Thoracic aorta (tissue), 2 donors: ENCODE measurements around the gene MAP3K5. TPM values are rescaled to one million over a fixed set of nuclear protein-coding genes. Genes with fewer than 3 reads are reported as not detected.

Source experiments
- ATAC-seq: fragments of 150-250 bp; one replicate; pipeline ENCODE4 v1.8.0; 2017; ENCODE audit warnings: low read depth; ENCODE audit not compliant: insufficient number of reproducible peaks, low FRiP score
- DNase-seq: peaks from one replicate; pipeline ENCODE4 v3.0.0-alpha.2; 2020; ENCODE audit warnings: low spot score
- H3K27ac ChIP-seq, 2 donors: fragments of 200-600 bp; sonication (generic); 1 replicate in 1 of 2; 2 replicates in 1 of 2; pipeline ENCODE4 v1.5.1; 2016; ENCODE audit warnings: mild to moderate bottlenecking in 2 of 2, moderate library complexity in 2 of 2
- H3K27me3 ChIP-seq: fragments of 200-600 bp; sonication (generic); replicated peaks from 2 replicates; pipeline ENCODE4 v1.6.0; 2016; ENCODE audit warnings: mild to moderate bottlenecking; ENCODE audit not compliant: insufficient read depth
- H3K36me3 ChIP-seq: fragments of 200-600 bp; sonication (generic); one replicate; pipeline ENCODE4 v1.5.1; 2016
- H3K4me1 ChIP-seq, 2 donors: fragments of 200-600 bp; sonication (generic); 1 replicate in 1 of 2; 2 replicates in 1 of 2; pipeline versions ENCODE4 v1.5.1 to v1.6.0; 2016; ENCODE audit warnings: low read depth in 2 of 2, mild to moderate bottlenecking in 1 of 2; ENCODE audit not compliant: control insufficient read depth in 1 of 2
- H3K4me3 ChIP-seq: fragments of 200-600 bp; sonication (generic); 2 replicates; pipeline ENCODE4 v1.5.1; 2016; ENCODE audit warnings: mild to moderate bottlenecking
- H3K9me3 ChIP-seq: fragments of 200-600 bp; sonication (generic); 2 replicates; pipeline ENCODE4 v1.5.1; 2016
- total RNA-seq, 2 donors: library from RNA; depleted of rRNA; stranded (reverse); fragments of >200 nt; gene quantifications; one replicate each; pipeline versions ENCODE4 v1.1.0 to v1.2.3, GENCODE V29; 2016
- TF ChIP-seq, protein P1 (sequence below): fragments of 200-600 bp; sonication (generic); IDR thresholded peaks from one replicate; pipeline ENCODE4 v1.5.1; 2019; ENCODE audit warnings: antibody characterized with exemption

Gene MAP3K5
- total RNA-seq, 2 donors from 2014 or later = 73.6 to 101 TPM

DNA sequence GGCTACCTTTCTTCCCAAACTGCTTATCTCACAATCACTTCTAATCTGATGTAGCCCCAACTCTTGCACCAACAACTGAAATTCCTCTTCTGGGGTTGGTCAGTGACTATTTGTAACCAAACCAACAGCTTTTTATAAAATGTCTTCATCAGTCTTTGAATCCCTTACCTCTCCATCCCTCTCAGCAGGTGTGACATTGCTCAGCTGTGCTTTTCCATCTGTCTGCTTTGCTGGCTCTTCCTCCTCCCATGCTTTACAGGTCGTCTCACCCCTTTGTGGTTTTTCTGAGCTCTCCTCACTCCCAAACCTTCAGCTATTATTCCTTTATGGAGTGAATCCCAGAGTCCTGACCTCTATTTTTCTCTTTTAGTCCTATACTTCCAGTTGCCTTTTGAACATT is 248.0 kb downstream of the MAP3K5 start:
- H3K9me3 ChIP-seq = no peaks in the 10 kb centered on the region
- no peak overlapping the region for H3K4me3 ChIP-seq
- H3K36me3 ChIP-seq = no peaks in the 10 kb centered on the region
- TF ChIP-seq, protein P1, sequence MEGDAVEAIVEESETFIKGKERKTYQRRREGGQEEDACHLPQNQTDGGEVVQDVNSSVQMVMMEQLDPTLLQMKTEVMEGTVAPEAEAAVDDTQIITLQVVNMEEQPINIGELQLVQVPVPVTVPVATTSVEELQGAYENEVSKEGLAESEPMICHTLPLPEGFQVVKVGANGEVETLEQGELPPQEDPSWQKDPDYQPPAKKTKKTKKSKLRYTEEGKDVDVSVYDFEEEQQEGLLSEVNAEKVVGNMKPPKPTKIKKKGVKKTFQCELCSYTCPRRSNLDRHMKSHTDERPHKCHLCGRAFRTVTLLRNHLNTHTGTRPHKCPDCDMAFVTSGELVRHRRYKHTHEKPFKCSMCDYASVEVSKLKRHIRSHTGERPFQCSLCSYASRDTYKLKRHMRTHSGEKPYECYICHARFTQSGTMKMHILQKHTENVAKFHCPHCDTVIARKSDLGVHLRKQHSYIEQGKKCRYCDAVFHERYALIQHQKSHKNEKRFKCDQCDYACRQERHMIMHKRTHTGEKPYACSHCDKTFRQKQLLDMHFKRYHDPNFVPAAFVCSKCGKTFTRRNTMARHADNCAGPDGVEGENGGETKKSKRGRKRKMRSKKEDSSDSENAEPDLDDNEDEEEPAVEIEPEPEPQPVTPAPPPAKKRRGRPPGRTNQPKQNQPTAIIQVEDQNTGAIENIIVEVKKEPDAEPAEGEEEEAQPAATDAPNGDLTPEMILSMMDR = no peak
- no peak for ATAC-seq
- no peak overlapping the region for H3K27ac ChIP-seq
- H3K27me3 ChIP-seq = no peaks in the 10 kb centered on the region
- DNase-seq = no peak
- peaks cover 0 to 4% of the 10 kb centered on the region in 2 donors for H3K4me1 ChIP-seq

DNA sequence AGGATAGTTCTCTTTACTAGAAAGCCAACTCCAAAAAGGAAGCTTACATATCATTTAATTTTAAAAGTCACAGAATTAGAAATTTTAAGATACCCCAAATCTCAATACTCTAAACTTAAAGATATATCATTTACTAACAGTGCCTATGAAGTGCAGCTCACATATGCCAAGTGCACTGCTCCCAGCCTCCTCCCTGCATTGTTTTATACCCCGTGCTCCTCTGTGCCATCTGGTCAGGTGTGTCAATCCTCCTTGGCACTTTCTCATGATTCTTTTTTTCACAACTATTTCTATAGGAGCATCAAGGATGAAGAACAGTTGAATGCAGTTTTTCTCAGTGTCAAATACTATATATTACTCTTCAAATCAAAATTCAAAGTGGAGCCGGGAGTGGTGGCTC is 250.9 kb downstream of the MAP3K5 start:
- Histone ChIP-seq H3K9me3 (no peaks in the 10 kb centered on the region), H3K27ac (no peak overlapping the region)
- no peak for DNase-seq

DNA sequence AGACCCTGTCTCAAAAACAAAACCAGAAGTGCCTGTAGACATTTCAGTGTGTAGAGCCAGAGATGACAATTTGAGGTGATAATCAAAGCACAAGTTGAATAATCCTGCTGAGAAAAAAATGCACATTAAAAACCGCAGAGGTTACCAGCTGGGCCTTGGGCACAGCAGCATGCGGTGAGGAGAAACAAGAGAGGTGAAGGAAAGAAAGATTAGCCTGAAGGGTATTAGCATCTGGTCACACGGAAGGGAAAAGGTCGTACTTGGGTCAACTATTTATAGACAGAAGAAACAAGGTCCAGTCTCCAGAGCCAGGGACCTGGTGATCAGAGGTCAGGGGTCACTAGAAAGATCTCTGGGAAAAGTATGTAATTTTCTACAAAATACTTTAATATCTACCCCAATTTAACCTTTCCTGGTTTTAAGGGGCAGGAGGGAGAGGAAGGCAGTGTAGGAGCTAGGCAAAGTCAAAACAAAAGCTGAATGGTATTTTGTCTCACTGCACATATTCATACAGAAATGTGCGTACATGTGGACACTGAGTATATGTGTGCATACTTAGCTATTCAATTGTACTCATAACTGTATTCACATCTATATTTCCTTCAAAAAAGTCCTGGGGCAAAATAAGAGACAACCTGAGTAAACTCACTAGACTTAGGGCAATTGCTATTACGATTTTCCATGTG is 252.2 kb downstream of the MAP3K5 start:
- H3K27me3 ChIP-seq = no peaks in the 10 kb centered on the region
- no peak overlapping the region for H3K4me3 ChIP-seq
- H3K4me1 ChIP-seq = no peaks in the 10 kb centered on the region
- no peaks in the 10 kb centered on the region for H3K36me3 ChIP-seq
- H3K27ac ChIP-seq = no peak overlapping the region
- ATAC-seq (no peak), DNase-seq (no peak)
- TF ChIP-seq, protein P1 = no peak
- no peaks in the 10 kb centered on the region for H3K9me3 ChIP-seq

More for the DNA sequence above, 250.9 kb downstream of the MAP3K5 start:
- ATAC-seq = no peak
- Histone ChIP-seq H3K4me3 (no peak overlapping the region), H3K36me3 (no peaks in the 10 kb centered on the region), H3K27me3 (no peaks in the 10 kb centered on the region), H3K4me1 (no peaks in the 10 kb centered on the region)
- TF ChIP-seq, protein P1 = no peak

DNA sequence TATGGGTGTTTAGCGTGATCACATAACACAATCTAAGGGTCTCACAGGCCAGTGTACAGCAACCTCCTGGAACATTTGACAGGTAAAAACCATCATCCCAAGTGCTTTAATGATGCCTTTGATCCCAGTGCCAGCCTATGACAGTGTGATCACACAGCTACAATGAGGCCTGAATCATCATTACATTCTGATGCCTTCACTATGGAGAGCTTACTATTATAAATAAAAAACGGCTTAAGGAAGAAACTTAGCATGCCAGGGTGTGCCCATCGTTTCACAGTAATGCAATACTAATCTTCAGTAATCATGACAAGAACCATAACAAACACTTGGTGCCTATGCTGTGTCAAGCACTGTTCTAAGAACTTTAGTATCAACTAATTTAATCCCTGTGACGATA is 253.4 kb downstream of the MAP3K5 start:
- Histone ChIP-seq H3K27ac (no peak overlapping the region), H3K9me3 (no peaks in the 10 kb centered on the region), H3K4me1 (no peaks in the 10 kb centered on the region), H3K4me3 (no peak overlapping the region), H3K36me3 (no peaks in the 10 kb centered on the region), H3K27me3 (no peaks in the 10 kb centered on the region)
- TF ChIP-seq, protein P1 = no peak
- ATAC-seq (no peak), DNase-seq (no peak)

DNA sequence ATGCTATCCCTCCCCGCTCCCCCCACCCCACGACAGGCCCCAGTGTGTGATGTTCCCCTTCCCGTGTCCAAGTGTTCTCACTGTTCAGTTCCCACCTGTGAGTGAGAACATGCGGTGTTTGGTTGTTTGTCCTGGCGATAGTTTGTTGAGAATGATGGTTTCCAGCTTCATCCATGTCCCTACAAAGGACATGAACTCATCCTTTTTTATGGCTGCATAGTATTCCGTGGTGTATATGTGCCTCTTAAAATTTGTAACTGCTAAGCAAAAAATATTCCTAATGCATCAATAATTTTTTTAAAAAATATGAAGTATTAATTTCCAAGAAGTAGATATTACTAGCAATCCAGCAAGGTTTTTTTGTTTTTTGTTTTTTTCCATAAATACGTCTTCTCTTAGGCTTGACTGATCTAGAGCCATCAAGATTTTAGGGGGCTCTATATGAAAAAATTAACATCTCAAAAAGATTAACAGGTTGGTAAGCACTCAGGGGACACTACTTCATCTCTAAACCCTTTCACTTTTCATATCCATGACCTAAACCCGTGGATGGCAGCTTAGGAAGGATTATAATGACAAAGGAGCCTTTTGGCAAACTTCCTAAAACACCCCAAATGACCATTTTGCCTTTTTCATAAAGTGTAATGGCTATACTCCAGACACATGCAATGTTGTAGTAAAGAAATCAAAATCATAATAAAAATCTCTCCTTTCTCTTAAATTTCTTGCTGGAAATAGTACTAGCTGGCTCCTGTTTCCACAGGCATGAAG is 256.2 kb downstream of the MAP3K5 start:
- H3K27ac ChIP-seq = no peak overlapping the region
- TF ChIP-seq, protein P1 = no peak
- DNase-seq (no peak), ATAC-seq (no peak)
- H3K27me3 ChIP-seq = no peaks in the 10 kb centered on the region
- H3K4me1 ChIP-seq = no peaks in the 10 kb centered on the region
- no peaks in the 10 kb centered on the region for H3K36me3 ChIP-seq
- no peak overlapping the region for H3K4me3 ChIP-seq
- no peaks in the 10 kb centered on the region for H3K9me3 ChIP-seq
